GM13976 (cell line): Measurements from ENCODE around the gene NDUFS5.
"Not testable (repeated sequence)": the region's sequence is repeated elsewhere in the genome, so short reads cannot be mapped to it uniquely, and the experiment has no call there.

ENCODE experiments used
- DNase-seq: peaks from one replicate; pipeline ENCODE4 v3.0.0; 2012; ENCODE audit warnings: low spot score
- in situ Hi-C: fragments of 300-500 bp; cut with MboI; formaldehyde crosslinking; loops from one replicate; pipeline ENCODE4 v1.12.0; 2022; ENCODE audit warnings: low sequenced_read_pairs, mixed read lengths, inconsistent platforms; ENCODE audit not compliant: unreplicated experiment
- TF ChIP-seq, protein P1 (sequence below): IDR thresholded peaks from 2 replicates; pipeline ENCODE4 v1.5.1; 2012; ENCODE audit warnings: borderline replicate concordance, mild to moderate bottlenecking; ENCODE audit not compliant: insufficient read depth; ENCODE audit errors: extremely low read depth, missing control alignments, control extremely low read depth

NDUFS5 gene

DNA sequence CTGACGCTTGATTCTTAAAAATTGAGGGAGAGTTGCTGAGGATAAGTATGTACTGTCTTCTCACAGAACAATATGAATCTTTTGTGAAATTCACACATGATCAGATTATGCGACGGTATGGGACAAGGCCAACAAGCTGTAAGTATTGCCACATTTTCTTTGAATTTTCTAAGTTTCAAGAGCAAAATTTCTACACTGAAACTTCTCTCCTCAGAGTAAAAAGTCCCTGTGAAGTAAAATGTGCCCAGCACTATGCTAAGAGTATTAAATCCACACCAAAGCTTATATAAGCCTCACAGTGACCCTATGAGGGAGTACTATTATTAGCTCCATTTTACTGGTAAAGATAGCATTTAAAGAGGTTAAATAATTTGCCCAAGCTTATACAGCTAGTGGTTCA is 22.9 kb upstream of the NDUFS5 start:
- DNase-seq, result no peak
- TF ChIP-seq, protein P1, sequence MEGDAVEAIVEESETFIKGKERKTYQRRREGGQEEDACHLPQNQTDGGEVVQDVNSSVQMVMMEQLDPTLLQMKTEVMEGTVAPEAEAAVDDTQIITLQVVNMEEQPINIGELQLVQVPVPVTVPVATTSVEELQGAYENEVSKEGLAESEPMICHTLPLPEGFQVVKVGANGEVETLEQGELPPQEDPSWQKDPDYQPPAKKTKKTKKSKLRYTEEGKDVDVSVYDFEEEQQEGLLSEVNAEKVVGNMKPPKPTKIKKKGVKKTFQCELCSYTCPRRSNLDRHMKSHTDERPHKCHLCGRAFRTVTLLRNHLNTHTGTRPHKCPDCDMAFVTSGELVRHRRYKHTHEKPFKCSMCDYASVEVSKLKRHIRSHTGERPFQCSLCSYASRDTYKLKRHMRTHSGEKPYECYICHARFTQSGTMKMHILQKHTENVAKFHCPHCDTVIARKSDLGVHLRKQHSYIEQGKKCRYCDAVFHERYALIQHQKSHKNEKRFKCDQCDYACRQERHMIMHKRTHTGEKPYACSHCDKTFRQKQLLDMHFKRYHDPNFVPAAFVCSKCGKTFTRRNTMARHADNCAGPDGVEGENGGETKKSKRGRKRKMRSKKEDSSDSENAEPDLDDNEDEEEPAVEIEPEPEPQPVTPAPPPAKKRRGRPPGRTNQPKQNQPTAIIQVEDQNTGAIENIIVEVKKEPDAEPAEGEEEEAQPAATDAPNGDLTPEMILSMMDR, result no peak
- in situ Hi-C loops, result no loop called here

DNA sequence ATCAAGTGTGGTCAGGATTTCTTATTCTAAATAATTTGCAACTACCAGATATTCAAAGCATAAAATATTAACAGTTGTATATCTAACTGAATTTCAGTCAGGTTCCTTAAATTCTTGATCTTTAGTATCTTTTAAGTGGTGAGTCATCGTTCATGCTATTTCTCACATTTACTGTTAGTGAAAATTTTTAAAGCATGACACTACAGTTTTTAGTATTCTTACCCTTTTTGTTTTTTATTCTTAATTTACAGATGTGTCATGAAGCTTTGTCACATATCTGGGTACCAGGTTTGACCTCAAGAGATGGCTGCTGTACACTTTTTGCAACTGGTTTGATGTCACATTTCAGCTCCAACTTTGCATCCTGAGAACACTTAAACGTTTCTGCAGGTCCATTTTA is 22.4 kb upstream of the NDUFS5 start:
- TF ChIP-seq, protein P1, result no peak
- in situ Hi-C loops, result no loop called here
- no peak for DNase-seq

DNA sequence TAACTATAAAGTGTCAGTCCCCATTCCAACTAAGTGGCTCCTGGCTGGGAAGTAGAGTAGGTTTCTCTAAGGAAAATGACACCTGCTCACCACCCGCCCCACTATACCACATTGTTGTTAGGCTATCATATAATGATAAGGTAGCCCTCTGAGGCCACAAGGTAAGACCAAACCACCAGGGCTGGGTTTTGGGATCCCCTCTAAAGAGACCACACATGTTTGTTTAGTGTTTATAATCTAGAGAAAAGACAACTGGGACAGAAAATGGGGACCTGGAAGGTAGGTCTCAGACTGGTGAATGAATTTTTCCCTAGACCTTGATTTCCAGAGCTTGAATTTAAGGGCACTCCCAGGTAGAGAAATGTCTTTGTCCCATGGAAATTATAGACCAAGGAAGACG is 19.9 kb upstream of the NDUFS5 start:
- TF ChIP-seq, protein P1, result no peak
- in situ Hi-C loops, result no loop called here
- DNase-seq, result no peak

DNA sequence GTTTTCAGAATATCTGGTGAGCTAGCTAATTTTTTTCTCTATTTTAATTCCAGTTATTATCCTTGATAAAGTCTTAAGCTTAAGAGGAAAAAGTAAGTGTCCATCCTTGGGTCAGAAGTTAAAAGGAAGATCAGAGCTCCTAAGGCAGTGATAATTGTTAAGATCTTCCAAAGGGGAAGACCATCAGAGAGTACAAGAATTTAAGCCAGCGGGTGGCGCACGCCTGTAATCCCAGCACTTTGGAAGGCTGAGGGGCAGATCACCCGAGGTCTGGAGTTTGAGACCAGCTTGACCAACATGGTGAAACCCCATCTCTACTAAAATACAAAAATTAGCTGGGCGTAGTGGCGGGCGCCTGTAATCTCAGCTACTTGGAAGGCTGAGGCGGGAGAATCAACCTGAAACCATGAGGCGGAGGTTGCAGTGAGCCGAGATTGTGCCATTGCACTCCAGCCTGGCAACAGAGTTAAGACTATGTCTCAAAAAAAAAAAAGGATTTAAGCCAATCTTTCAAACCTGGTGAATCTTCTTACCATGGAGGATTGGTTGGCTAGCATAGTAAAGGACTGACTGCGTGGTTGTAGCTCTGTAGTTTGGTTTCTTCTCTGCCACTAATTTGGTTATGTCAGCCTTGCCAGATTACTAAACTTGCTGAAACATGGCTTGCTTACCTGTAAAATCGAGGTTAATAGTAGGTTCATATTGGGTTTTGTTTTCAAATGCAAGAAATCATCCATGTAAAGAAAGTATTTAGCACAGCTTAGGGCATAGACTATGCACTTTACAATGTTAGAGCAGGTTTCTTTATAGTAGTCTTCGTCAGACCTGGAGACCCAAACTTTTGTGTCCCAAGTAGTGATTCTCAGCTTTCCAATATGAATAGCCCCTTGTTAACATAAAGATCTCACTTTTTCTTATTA is 19.2 kb upstream of the NDUFS5 start:
- DNase-seq, result no peak
- in situ Hi-C loops, result no loop called here
- TF ChIP-seq, protein P1, result no peak

DNA sequence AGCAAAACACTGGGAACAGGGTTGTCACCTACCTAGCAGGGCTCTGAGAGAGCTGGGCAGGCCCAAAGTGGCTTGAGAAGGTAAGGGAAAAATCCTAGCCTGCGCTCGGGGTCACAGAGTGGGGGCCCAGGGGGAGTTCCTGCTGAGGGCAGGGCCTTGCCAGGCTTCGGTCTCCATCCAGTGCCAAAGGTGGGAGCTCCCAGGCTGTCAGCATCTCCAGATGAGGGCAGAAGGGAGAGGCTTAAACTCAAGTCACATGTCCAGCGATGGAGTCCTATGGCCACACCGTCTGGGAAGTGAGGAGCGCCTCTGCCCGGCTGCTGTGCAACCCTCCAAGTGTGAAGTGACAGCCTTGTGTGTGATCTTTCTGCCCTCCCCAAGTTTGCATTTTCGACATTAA is 11.2 kb upstream of the NDUFS5 start:
- in situ Hi-C loops, DNase-seq: not testable (repeated sequence)

DNA sequence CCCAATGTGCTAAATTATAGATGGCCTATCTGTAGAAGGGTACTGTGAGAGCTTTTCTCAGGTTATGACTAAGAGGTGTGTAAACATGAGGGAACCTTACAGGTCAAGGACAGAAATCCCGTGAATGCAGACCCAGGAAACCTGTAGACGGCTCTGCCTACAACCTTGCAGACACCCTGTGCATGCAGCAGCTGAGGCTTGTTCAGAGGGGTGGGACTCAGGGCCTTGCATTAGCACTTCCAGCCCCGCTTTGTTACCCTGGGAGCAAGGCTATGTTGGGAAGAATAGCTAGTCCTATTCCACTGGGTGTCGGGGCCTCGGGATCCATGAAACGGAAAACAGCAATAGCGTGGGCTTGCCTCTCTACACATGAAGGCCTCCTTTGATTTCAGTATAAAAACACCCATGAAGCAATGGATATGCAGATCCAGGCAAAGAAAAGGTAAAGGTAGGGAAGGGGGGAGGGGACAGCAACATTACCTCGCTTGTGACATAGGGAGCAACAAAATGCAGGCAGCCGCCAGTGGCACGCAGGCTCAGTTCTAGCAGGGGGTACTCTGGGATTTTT is 9.5 kb upstream of the NDUFS5 start:
- in situ Hi-C loops, result no loop called here
- TF ChIP-seq, protein P1, result no peak
- no peak for DNase-seq

DNA sequence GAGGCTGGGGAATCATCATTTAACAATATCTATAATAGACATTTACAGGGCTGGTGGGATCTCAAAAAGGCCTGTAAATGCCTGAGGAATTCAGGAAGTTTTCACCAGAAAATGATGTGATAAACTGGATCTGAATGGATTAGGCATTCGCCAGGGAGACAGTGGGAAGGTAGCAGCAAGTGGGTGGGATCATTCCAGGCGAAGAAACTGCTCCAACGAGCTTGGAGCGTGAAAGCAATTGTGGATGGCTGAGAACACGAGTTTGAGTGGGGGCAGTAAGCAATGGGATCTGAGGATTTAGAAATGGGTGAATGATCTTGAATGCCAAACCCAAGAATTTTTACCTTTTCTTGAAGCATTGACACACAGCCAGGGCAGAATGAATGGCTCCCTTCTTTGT is 8.9 kb upstream of the NDUFS5 start:
- DNase-seq, result no peak
- TF ChIP-seq, protein P1, result no peak
- in situ Hi-C loops, result no loop called here

DNA sequence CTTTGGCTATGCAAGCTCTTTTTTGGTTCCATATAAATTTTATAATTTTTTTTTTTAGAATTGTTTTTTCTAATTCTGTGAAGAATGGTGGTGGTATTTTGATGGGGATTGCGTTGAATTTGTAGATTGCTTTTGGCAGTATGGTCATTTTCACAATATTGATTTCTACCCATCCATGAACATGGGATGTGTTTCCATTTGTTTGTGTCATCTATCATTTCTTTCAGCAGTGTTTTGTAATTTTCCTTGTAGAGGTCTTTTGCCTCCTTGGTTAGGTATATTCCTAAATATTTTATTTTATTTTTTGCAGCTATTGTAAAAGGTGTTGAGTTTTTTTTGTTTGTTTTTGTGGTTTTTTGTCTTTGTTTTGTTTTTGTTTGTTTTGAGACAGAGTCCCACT is 5.7 kb upstream of the NDUFS5 start:
- in situ Hi-C loops, DNase-seq: not testable (repeated sequence)
